ENCODE measurements around the gene PDHB. TPM values are rescaled to one million over a fixed set of nuclear protein-coding genes. Genes with fewer than 3 reads are reported as not detected.
A peak's percentile ranks its signal among the peaks of the same experiment; 100 is the strongest.

Gene PDHB
- total and polyA plus RNA-seq, 2 donors (not counting 1 experiment from before 2014, with no cell fraction given) = 69.9 to 201 TPM

DNA sequence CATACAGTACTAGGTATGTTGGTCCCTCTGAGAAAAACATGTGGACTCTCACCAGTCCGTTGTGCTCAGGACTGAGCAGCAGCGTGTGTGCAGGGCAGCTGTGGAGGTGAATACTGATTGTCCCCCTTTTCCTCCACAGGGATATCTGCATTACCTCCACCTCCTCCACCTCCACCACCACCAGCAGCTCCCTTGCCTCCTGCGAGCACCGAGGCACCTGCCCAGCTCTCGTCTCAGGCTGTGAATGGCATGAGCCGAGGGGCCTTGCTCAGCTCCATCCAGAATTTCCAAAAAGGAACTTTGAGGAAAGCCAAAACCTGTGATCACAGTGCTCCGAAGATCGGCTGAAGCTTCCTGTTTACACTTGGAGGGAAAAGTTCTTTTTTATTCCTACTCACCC, 9.0 kb downstream of the PDHB start:
- H3K4me2 ChIP-seq (ENCODE audit: extremely low read depth, insufficient read depth, low read length) = no peak overlapping the region
- no peaks in the 10 kb centered on the region for H3K9me3 ChIP-seq (ENCODE audit: control insufficient read depth, insufficient read depth, low read depth, low read length)
- H3K79me2 ChIP-seq (ENCODE audit: control insufficient read depth, insufficient read depth, low read length) = no peaks in the 10 kb centered on the region
- H3K27ac ChIP-seq (ENCODE audit: insufficient read depth, low read length) = no peak overlapping the region
- TF ChIP-seq, protein P1, sequence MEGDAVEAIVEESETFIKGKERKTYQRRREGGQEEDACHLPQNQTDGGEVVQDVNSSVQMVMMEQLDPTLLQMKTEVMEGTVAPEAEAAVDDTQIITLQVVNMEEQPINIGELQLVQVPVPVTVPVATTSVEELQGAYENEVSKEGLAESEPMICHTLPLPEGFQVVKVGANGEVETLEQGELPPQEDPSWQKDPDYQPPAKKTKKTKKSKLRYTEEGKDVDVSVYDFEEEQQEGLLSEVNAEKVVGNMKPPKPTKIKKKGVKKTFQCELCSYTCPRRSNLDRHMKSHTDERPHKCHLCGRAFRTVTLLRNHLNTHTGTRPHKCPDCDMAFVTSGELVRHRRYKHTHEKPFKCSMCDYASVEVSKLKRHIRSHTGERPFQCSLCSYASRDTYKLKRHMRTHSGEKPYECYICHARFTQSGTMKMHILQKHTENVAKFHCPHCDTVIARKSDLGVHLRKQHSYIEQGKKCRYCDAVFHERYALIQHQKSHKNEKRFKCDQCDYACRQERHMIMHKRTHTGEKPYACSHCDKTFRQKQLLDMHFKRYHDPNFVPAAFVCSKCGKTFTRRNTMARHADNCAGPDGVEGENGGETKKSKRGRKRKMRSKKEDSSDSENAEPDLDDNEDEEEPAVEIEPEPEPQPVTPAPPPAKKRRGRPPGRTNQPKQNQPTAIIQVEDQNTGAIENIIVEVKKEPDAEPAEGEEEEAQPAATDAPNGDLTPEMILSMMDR (conservative IDR thresholded peaks at IDR 0.05 in 1 of 2, IDR thresholded peaks at IDR 0.05 in 1 of 2; ENCODE audit: low read depth in 1 of 2, low read length in 2 of 2) = no peak
- no peak for TF ChIP-seq EZH2 (IDR thresholded peaks at IDR 0.05; ENCODE audit: low read length, missing control alignments)
- peaks cover 6% of the 10 kb centered on the region for H3K36me3 ChIP-seq (ENCODE audit: control insufficient read depth, insufficient read depth, low read length)
- H3K4me1 ChIP-seq (ENCODE audit: control insufficient read depth, extremely low read depth, insufficient read depth, low read length) = no peaks in the 10 kb centered on the region
- no peak overlapping the region for H3K4me3 ChIP-seq (replicated peaks in 1 of 4; ENCODE audit: control extremely low read depth in 1 of 4, insufficient read depth in 1 of 4, low read depth in 3 of 4, low read length in 4 of 4)
- no peak overlapping the region for H3K9ac ChIP-seq (ENCODE audit: insufficient read depth, low read length)
- no peak for DNase-seq (ENCODE audit: low read depth in 2 of 2)
- H4K20me1 ChIP-seq (ENCODE audit: control insufficient read depth, extremely low read depth, insufficient read depth, low read length) = no peaks in the 10 kb centered on the region
- no peaks in the 10 kb centered on the region for H3K27me3 ChIP-seq (ENCODE audit: control insufficient read depth, insufficient read depth, low read length)
- H2AFZ ChIP-seq (ENCODE audit: low read length) = no peak overlapping the region

DNA sequence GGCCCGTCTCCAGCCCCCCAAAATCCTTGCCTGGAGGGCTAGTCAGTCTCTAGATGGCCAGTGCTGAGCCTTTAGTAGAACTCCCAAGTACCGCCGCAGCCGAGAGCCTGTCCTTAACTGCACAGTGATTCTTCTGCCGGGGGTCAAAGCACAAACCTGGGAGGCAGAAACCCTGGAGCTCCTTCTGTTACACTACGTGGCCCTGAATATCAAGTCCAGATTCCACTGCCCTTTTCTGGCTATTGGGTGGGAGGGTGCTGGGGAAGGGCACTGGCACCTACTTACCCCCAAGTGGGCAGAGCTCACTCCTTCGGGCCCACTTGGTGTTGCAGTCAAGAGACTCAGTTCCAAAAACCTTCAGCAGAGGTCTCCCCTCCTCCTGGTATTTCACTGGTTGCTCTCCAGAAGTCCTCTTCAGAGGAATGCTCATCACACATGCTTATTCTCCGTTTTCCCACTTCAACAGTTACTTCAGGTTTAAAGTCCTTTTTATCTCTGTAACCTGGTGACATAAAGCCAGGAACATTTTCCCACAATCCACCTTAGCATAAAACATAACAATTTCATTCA, 10.8 kb downstream of the PDHB start:
- Histone ChIP-seq H3K36me3 (ENCODE audit: control insufficient read depth, insufficient read depth, low read length) (peaks cover 5% of the 10 kb centered on the region), H4K20me1 (ENCODE audit: control insufficient read depth, extremely low read depth, insufficient read depth, low read length) (no peaks in the 10 kb centered on the region), H3K4me3 (replicated peaks in 1 of 4; ENCODE audit: control extremely low read depth in 1 of 4, insufficient read depth in 1 of 4, low read depth in 3 of 4, low read length in 4 of 4) (no peak overlapping the region), H2AFZ (ENCODE audit: low read length) (no peak overlapping the region), H3K4me1 (ENCODE audit: control insufficient read depth, extremely low read depth, insufficient read depth, low read length) (no peaks in the 10 kb centered on the region), H3K9me3 (ENCODE audit: control insufficient read depth, insufficient read depth, low read depth, low read length) (no peaks in the 10 kb centered on the region), H3K79me2 (ENCODE audit: control insufficient read depth, insufficient read depth, low read length) (no peaks in the 10 kb centered on the region), H3K27me3 (ENCODE audit: control insufficient read depth, insufficient read depth, low read length) (no peaks in the 10 kb centered on the region), H3K9ac (ENCODE audit: insufficient read depth, low read length) (no peak overlapping the region), H3K4me2 (ENCODE audit: extremely low read depth, insufficient read depth, low read length) (no peak overlapping the region), H3K27ac (ENCODE audit: insufficient read depth, low read length) (no peak overlapping the region)
- DNase-seq (ENCODE audit: low read depth in 2 of 2) = peak; percentile 35 to 41
- no peak for TF ChIP-seq EZH2 (IDR thresholded peaks at IDR 0.05; ENCODE audit: low read length, missing control alignments)
- TF ChIP-seq, protein P1 (conservative IDR thresholded peaks at IDR 0.05 in 1 of 2, IDR thresholded peaks at IDR 0.05 in 1 of 2; ENCODE audit: low read depth in 1 of 2, low read length in 2 of 2) = peak; percentile 24 to 36

DNA sequence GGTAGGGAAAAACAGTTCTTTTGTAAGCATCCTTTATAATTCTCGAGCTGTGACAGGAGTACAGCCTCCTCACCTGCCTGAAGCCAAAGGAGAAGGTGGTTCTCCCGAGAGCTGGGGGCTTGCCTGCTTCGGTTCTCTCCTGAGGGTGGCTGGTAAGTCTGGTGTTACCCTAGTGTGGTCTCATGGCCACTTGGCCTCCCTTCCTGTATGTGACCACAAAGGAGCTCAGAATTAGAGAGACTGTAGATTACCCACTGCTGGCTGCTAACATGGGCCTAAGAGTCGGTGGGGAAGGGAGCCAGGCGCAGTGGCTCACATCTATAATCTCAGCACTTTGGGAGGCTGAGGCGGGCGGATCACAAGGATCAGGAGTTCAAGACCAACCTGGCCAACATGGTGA, 12.6 kb downstream of the PDHB start:
- no peaks in the 10 kb centered on the region for H4K20me1 ChIP-seq (ENCODE audit: control insufficient read depth, extremely low read depth, insufficient read depth, low read length)
- no peak for DNase-seq (ENCODE audit: low read depth in 2 of 2)
- H3K4me2 ChIP-seq (ENCODE audit: extremely low read depth, insufficient read depth, low read length) = no peak overlapping the region
- H3K9me3 ChIP-seq (ENCODE audit: control insufficient read depth, insufficient read depth, low read depth, low read length) = no peaks in the 10 kb centered on the region
- H3K4me1 ChIP-seq (ENCODE audit: control insufficient read depth, extremely low read depth, insufficient read depth, low read length) = no peaks in the 10 kb centered on the region
- no peak overlapping the region for H3K27ac ChIP-seq (ENCODE audit: insufficient read depth, low read length)
- no peaks in the 10 kb centered on the region for H3K27me3 ChIP-seq (ENCODE audit: control insufficient read depth, insufficient read depth, low read length)
- peaks cover 7% of the 10 kb centered on the region for H3K36me3 ChIP-seq (ENCODE audit: control insufficient read depth, insufficient read depth, low read length)
- H3K4me3 ChIP-seq (replicated peaks in 1 of 4; ENCODE audit: control extremely low read depth in 1 of 4, insufficient read depth in 1 of 4, low read depth in 3 of 4, low read length in 4 of 4) = no peak overlapping the region
- no peak overlapping the region for H2AFZ ChIP-seq (ENCODE audit: low read length)
- H3K79me2 ChIP-seq (ENCODE audit: control insufficient read depth, insufficient read depth, low read length) = no peaks in the 10 kb centered on the region
- no peak overlapping the region for H3K9ac ChIP-seq (ENCODE audit: insufficient read depth, low read length)
- TF ChIP-seq EZH2 (IDR thresholded peaks at IDR 0.05; ENCODE audit: low read length, missing control alignments) = no peak
- TF ChIP-seq, protein P1 (conservative IDR thresholded peaks at IDR 0.05 in 1 of 2, IDR thresholded peaks at IDR 0.05 in 1 of 2; ENCODE audit: low read depth in 1 of 2, low read length in 2 of 2) = no peak
